Hematopoietic multipotent progenitor cell treated with erythropoietin and hydrocortisone succinate and interleukin-3 and kit ligand, for 6 days (in vitro differentiated cells): ENCODE results near the gene CLRN3.

Experiments
- DNase-seq: peaks from one replicate; pipeline ENCODE4 v3.0.0-alpha.2; 2015

CLRN3 gene

GRCh38 chr10:127894146-127894545 is 1.4 kb upstream of the CLRN3 start:
- no peak for DNase-seq

GRCh38 chr10:127890832-127891334 is 1.9 kb downstream of the CLRN3 start:
- DNase-seq, result no peak

DNA sequence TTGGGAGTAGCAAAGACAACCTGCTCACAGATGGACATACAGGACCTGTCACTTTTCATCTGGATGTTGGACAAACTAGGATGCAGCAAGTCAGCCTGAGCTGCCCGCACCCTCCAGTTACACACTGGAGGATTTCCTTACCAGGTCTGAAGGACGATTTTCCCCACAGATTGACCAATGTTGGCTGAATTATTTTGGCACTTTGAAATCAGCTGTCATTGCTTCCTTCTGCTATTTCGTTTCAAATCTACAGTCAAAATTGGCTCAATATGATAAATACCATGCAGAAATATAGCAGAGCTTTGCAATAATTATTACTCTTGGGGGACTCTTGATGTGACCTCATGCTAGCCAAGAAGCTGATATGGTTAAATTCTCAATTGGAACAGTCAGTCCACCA is 2.5 kb downstream of the CLRN3 start:
- DNase-seq, result no peak

GRCh38 chr10:127889605-127890195 is 3.0 kb downstream of the CLRN3 start:
- DNase-seq, result no peak

DNA sequence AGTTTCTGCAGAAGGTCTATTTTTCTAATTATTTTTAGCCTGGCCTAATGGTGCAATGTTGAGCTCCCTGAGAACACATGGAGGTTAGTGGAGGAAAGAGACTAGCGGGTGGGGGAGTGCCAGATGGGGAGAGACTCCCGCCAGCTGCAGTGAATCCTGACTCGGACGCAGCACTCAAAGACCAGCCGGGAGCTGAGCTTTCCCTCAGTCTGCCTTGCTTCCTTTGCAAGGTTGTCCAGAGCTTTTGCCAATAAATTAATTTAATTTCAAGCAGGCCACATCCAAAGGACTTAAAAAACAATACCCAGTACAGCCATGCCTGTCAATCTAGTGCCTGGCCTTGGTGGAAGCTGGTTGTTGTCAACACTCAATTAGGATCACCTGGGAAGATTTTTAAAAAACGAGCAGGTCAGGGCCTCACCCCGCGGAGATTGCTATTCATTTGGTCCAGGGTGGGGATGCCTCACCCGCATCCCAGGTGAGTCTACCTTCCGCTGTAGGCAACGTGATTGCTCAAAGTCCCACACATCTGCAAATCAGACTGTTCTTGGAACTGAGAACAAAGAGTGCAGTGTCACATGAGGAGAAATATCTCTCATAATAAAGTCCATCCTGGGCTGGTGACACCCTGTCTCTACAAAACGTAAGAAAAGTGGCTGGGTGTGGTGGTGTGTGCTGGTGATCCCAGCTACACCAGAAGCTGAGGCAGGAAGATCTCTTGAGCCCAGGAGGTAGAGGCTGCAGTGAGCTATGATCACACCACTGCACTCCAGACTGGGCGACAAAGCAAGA is 4.0 kb downstream of the CLRN3 start:
- DNase-seq, result no peak

GRCh38 chr10:127887541-127888415 is 5.0 kb downstream of the CLRN3 start:
- no peak for DNase-seq

GRCh38 chr10:127886371-127887051 is 6.2 kb downstream of the CLRN3 start:
- DNase-seq, result no peak

- no peak for DNase-seq
Observed at GRCh38 chr10:127884501-127884900, 8.2 kb downstream of the CLRN3 start.

DNA sequence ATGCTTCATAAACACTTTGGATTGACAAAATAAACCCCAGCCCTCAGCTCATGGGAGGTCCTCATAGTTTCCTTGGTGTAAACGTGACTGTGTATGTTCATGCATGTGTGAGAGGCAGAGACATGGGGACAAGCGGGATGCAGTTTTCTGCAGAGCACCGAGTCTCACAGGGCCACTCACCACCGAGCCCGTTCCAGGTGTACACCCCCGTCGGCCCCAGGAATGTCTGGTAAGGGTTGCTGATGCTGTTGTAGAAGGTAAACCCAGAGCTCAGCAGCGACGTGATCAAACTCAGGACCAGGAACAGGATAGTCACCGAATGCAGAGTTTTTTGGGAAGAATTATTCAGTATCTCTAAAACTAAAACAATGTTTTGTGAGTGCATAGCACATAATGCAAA is 9.2 kb downstream of the CLRN3 start:
- no peak for DNase-seq

DNA sequence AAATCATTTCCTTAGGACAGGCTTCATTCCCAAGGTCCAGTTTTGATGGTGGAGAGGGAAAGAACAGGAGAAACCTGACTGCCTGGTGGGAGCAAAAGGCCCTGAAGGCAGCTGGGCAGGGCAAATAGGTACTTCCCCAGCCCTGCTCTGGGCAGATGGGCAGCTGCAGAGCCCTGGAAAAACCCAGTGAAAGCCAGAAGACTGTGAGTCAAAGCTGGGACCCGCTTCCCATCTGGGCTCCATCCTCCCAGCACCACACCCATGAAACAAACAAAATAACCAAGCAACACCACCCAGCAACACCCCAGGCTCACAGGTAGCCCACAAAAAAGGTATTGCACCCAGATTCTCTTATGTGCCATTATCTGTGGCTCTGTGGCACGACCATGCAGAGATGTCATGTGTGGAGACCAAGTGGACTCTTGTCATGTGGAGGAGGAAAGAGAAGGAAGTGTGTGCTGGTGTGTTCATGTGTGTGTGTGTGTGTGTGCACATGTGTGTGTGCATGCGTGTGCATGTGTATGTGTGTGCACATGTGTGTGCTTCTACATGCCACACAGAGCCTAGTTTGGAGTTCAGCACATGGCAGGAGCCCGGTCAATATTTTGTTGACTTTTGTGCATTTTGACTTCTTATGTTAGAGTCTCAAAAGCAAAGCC is 9.8 kb downstream of the CLRN3 start:
- no peak for DNase-seq

GRCh38 chr10:127882391-127882790 is 10.3 kb downstream of the CLRN3 start:
- no peak for DNase-seq

- no peak for DNase-seq
Observed at GRCh38 chr10:127881262-127881661, 11.5 kb downstream of the CLRN3 start.

- DNase-seq, result peak; percentile 26
Observed at GRCh38 chr10:127880557-127880956, 12.2 kb downstream of the CLRN3 start.

DNA sequence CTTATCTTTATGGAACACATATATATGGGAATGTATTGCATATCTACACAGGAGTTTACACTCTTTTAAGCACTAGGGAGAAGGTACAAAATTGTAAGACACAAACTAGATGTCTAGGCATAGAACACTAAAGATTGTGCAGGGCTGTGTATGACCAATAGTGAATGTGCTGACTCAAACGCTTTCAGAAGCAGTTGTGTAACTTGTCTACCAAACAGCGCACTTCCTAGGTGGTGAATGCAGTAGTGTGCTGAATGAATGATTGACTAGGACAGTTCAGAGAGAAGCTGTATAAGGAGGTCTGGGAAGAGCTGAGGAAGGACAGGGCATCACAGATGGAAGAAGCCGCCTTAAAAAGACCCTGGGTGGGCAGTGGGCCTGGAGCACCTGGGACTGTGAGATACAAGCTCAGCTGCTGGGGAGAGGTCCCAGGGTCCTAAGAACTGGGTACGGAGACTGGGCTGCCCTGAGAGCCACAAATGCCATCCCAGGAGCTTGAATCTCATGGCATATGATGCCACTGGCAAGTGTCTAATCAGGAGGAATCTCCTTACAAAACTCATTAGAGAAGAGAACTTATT is 14.2 kb downstream of the CLRN3 start:
- no peak for DNase-seq

DNA sequence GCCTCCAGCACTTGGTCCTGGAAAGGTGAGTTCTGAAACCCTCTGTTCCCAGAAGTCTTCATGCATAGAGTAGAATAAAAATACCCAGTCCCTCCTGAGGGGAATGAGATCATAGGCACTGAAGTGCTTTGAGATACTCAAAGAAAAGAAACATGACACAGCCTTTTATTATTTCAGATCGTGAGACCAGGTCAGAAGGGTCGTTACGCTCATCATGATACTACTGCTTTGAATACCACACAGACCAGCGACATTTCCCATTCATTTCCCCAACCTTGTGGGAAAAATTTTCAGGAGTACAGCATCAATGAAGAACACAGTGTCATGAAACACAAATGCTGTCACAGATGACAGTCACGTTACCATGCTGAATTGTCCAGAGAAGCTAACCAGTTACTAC is 15.0 kb downstream of the CLRN3 start:
- DNase-seq, result no peak

DNA sequence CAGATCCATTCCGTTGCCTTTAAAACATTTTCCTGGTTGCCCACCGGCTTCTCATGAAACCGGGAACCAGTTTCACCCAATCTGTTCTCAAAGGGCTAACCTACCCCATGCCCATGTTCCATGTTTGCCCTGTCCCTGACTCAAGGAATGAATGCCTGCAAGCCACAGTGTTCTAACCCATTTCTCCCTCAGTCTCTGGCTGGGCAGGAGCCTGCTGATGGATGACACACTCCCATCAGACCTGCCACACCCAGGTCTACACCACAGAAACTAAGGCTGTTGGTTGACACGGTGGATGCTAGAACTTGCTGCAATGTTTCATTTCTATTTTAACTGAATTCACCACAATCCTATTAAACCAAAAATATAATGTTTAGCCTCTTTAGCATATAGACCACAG is 15.6 kb downstream of the CLRN3 start:
- no peak for DNase-seq

DNA sequence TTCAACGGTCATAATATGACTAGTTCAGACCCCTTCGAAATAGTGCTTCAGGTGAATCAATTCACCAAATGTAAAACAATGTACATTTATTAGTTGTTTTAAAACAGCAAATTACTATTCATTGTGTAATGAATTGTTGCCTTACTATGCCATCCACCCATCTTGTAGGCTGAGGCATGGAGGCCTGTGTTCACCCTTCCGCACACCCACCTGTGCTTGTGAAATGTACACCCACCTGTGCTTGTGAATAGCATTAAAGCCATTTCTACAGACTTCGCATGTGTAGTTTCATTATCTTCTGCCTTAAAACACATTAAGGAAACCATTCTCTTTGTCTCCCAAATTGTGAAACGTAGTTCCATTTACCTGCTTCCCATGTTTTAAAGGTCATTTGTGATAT is 16.8 kb downstream of the CLRN3 start:
- DNase-seq, result no peak

GRCh38 chr10:127875449-127875765 is 17.3 kb downstream of the CLRN3 start:
- no peak for DNase-seq

DNA sequence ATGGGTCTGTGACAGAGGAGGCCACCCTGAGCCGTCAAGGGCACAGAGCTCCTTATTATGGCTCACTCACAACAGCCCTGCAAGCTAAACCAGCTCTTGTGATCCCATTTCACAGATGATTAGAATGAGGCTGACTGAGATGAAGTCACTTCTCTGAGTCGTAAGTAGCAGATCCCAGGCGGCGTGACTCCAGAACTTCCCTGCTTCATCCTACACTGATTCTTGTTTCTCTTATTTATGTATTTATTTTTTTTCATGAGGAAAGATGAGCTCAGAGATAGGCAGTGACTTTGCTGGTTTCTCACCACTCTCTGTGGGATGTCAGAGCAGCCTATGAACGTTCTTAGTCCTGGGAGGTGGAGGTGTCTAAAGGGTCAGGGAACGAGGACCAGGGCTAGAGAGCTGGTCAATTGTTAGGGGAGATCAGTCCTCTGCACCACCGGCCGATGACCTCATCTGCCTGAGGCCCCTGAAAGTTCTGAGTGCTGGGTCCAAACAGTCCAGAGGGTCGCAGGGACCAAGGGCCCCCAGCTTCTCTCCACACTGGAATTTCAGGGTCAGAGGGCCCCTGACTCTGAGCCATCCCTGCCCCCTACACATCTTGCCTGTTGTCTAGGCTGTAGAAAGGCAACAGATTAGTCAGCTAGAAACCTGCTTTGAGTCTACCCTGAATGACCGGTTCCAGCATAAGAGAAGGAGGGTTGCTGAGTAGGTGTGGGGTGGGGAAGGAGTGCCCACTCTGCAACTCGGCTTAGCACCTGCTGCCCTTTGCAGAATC is 17.9 kb downstream of the CLRN3 start:
- no peak for DNase-seq

DNA sequence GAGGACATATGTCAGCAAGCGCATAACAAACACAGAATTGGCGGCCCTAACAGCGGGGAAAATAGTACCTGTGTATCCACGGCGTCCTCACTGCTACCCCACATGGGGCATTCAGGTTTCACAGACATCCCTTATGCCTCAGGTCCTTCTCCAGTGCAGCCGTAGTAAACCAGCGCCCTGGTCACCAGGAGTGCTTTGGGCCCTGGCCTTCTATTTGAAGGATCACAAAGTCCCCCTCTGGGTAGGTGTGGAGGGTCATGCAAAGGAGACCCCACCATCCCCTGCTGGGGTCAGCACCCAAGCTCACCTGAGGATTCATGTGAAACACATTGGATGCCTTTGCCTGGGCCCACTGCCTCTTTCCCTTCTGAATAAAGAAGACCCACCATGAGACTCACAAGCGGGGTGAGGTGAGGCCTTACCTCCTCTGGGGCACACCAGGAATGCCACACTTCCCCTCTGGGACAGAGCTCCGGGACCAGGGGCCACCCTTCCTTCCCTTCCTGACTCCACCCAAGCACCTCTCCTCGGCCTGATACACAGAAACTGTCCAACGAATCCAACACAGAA is 18.8 kb downstream of the CLRN3 start:
- no peak for DNase-seq
